GM12865 (cell line): ENCODE results near the gene KRTAP5-10.

Experiments used
- DNase-seq: peaks from one replicate; pipeline ENCODE4 v3.0.0; 2010; ENCODE audit warnings: low read depth
- H3K4me3 ChIP-seq: 2 replicates; pipeline ENCODE4 v1.5.1; 2011; ENCODE audit warnings: mild to moderate bottlenecking, low read depth, low read length, control low read depth
- CTCF ChIP-seq: IDR thresholded peaks from 2 replicates; pipeline ENCODE4 v1.5.1; 2011; ENCODE audit warnings: low read length, control low read depth, low read depth, inconsistent platforms; ENCODE audit not compliant: insufficient read depth; ENCODE audit errors: missing control alignments

Gene KRTAP5-10

GRCh38 chr11:71545405-71545966 lies 19.9 kb upstream of the KRTAP5-10 start:
- DNase-seq = no peak
- H3K4me3 ChIP-seq = no peak overlapping the region
- no peak for TF ChIP-seq CTCF

- H3K4me3 ChIP-seq = no peak within 1 kb of the TSS
- DNase-seq = no peak
- no peak for TF ChIP-seq CTCF
Measured at GRCh38 chr11:71548120-71548519, 17.2 kb upstream of the KRTAP5-10 start, which contains the start of gene KRTAP5-9. KRTAP5-9 (plus strand) TSS chr11:71548420; CDS start chr11:71548658, 238 bp downstream.

GRCh38 chr11:71548716-71549151 lies 16.6 kb upstream of the KRTAP5-10 start:
- no peak overlapping the region for H3K4me3 ChIP-seq
- DNase-seq = peak; percentile 22
- TF ChIP-seq CTCF = no peak

- DNase-seq = no peak
- H3K4me3 ChIP-seq = no peak overlapping the region
- no peak for TF ChIP-seq CTCF
Measured at GRCh38 chr11:71551711-71552110, 13.7 kb upstream of the KRTAP5-10 start.

- DNase-seq = no peak
- TF ChIP-seq CTCF = no peak
- H3K4me3 ChIP-seq = no peak overlapping the region
Measured at GRCh38 chr11:71554996-71555395, 10.4 kb upstream of the KRTAP5-10 start.

- TF ChIP-seq CTCF = no peak
- DNase-seq = no peak
- H3K4me3 ChIP-seq = no peak overlapping the region
Measured at GRCh38 chr11:71555508-71555907, 9.9 kb upstream of the KRTAP5-10 start.

GRCh38 chr11:71556018-71556417 lies 9.3 kb upstream of the KRTAP5-10 start:
- no peak overlapping the region for H3K4me3 ChIP-seq
- no peak for TF ChIP-seq CTCF

More at GRCh38 chr11:71556018-71556417, 9.3 kb upstream of the KRTAP5-10 start:
- no peak for DNase-seq
